Colonic mucosa (tissue), 4 donors: ENCODE measurements around the gene SEMA6D. TPM values are rescaled to one million over a fixed set of nuclear protein-coding genes. Genes with fewer than 3 reads are reported as not detected.

Experiments used
- DNase-seq: peaks from one replicate; pipeline ENCODE4 v3.0.0-alpha.2; 2020
- H3K27ac ChIP-seq: fragments of 200-600 bp; one replicate; pipeline ENCODE4 v1.8.0; 2021
- H3K27me3 ChIP-seq: fragments of 200-600 bp; one replicate; pipeline ENCODE4 v1.8.0; 2021
- H3K36me3 ChIP-seq: fragments of 200-600 bp; one replicate; pipeline ENCODE4 v1.8.0; 2021
- H3K4me1 ChIP-seq: fragments of 200-600 bp; one replicate; pipeline ENCODE4 v1.8.0; 2021; ENCODE audit warnings: mild to moderate bottlenecking
- H3K4me3 ChIP-seq: fragments of 200-600 bp; one replicate; pipeline ENCODE4 v1.8.0; 2021
- H3K9ac ChIP-seq, 2 donors: one replicate each; pipeline ENCODE4 v1.7.0; 2013; ENCODE audit warnings: control low read depth in 2 of 2, low read depth in 2 of 2, low read length in 2 of 2
- H3K9me3 ChIP-seq: fragments of 200-600 bp; one replicate; pipeline ENCODE4 v1.8.0; 2021
- CTCF ChIP-seq: fragments of 200-600 bp; IDR thresholded peaks from one replicate; pipeline ENCODE4 v1.8.0; 2022; ENCODE audit warnings: antibody characterized with exemption, mild to moderate bottlenecking
- intact Hi-C: fragments of 100-400 bp; cut with DNase I; formaldehyde crosslinking; loops from one replicate; pipeline ENCODE4 v1.14.1; 2022
- total RNA-seq, 2 donors: library from RNA; stranded (reverse); fragmentation: NEBNext Ultra II Directional in 1 of 2; extraction: Animal tissue kit (Norgen Biotek cat#: 25700) in 1 of 2; gene quantifications; one replicate each; pipeline ENCODE4 v1.2.1, GENCODE V29; 2021
- donor health status: healthy.
- donor health status: DM: no; HTN: no; CAD: no.
- donor health status: DM: no; HTN: no; CAD: no.

SEMA6D gene
- total RNA-seq, 2 donors from 2014 or later = 26.4 to 34.7 TPM

GRCh38 chr15:47743385-47743784 lies 26.1 kb downstream of the SEMA6D start:
- Histone ChIP-seq H3K4me3 (no peak overlapping the region), H3K9me3 (no peaks in the 10 kb centered on the region), H3K27ac (no peak overlapping the region), H3K36me3 (no peaks in the 10 kb centered on the region), H3K27me3 (no peaks in the 10 kb centered on the region), H3K9ac (no peak overlapping the region), H3K4me1 (peaks cover 3% of the 10 kb centered on the region)
- TF ChIP-seq CTCF = no peak
- no peak for DNase-seq
- intact Hi-C loops = no loop called here

DNA sequence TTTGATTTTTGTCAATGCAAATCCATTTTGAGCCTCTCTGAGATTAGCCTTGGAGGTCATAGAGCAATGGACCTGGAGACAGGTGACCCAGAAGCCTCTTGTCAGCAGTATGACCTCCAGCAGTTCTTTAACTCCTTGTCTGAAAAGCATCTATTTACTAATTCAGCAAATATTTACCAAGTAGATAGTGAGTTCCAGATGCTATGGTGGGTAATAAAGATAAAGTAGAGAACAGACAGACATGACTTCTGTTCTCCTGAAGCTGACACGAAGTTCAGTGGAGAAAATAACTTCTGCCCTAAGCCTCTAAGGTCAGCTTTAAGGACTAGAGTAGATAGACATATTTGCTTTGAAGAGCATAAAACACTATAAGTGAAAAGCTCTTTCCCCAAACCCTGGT lies 26.6 kb downstream of the SEMA6D start:
- DNase-seq = no peak
- no peaks in the 10 kb centered on the region for H3K36me3 ChIP-seq
- H3K27me3 ChIP-seq = no peaks in the 10 kb centered on the region
- no peak for TF ChIP-seq CTCF
- intact Hi-C loops = no loop called here
- peaks cover 3% of the 10 kb centered on the region for H3K4me1 ChIP-seq
- no peak overlapping the region for H3K27ac ChIP-seq
- no peaks in the 10 kb centered on the region for H3K9me3 ChIP-seq
- H3K9ac ChIP-seq = no peak overlapping the region
- H3K4me3 ChIP-seq = no peak overlapping the region

- no peaks in the 10 kb centered on the region for H3K27me3 ChIP-seq
- no peaks in the 10 kb centered on the region for H3K36me3 ChIP-seq
- H3K9me3 ChIP-seq = no peaks in the 10 kb centered on the region
- H3K4me3 ChIP-seq = no peak overlapping the region
- H3K4me1 ChIP-seq = peaks cover 3% of the 10 kb centered on the region
- no peak overlapping the region for H3K9ac ChIP-seq
- no peak overlapping the region for H3K27ac ChIP-seq
- TF ChIP-seq CTCF = no peak
- intact Hi-C loops = no loop called here
- no peak for DNase-seq
Measured at GRCh38 chr15:47744496-47744895, 27.2 kb downstream of the SEMA6D start.

DNA sequence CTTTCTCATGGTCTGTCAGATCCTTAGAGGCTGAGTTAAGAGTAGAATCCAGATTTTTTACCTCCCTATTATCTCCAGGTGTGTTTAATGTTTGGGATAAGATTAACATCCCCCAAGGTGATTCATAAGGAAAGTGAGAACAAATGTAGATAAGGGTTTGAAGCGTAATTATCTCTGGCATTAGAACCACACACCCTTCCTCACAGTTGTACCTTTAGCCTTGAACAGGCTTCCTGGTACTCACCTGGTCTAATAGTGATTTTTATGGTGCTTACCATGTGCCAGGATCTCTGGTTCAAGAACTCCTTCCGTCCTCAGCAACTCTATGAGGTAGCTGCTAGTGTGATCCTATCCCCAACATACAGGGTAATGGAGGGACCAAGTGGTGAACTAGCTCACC lies 27.7 kb downstream of the SEMA6D start:
- no peak for TF ChIP-seq CTCF
- no peak overlapping the region for H3K4me3 ChIP-seq
- no peaks in the 10 kb centered on the region for H3K27me3 ChIP-seq
- H3K9me3 ChIP-seq = no peaks in the 10 kb centered on the region
- no peak overlapping the region for H3K27ac ChIP-seq
- no peak for DNase-seq
- H3K36me3 ChIP-seq = no peaks in the 10 kb centered on the region
- H3K9ac ChIP-seq = no peak overlapping the region
- intact Hi-C loops = no loop called here
- peaks cover 3% of the 10 kb centered on the region for H3K4me1 ChIP-seq

DNA sequence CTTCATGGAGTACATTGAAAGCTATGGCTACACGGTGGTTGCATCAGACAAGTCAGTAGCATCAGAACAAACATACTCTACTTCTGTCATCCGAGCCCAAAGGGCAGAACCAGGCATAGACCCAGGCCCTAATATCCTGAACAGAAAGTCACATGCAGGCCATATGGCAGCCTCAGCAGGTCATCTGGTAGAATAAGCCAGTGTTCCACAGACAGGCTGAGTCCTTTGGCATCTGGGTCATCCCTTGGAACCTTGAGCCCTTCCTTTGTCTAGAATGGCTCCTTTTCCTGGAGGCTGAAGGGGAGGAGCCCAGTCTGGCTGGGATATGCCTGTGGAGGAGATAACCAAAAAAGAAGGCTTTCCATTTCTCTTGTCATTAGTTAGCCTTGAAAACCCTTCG lies 29.2 kb downstream of the SEMA6D start:
- H3K27me3 ChIP-seq = no peaks in the 10 kb centered on the region
- intact Hi-C loops = no loop called here

More for the DNA sequence above, 29.2 kb downstream of the SEMA6D start:
- H3K4me3 ChIP-seq = no peak overlapping the region
- peaks cover 3% of the 10 kb centered on the region for H3K4me1 ChIP-seq
- H3K9me3 ChIP-seq = no peaks in the 10 kb centered on the region
- no peak for DNase-seq
- no peak for TF ChIP-seq CTCF
- no peak overlapping the region for H3K9ac ChIP-seq
- H3K36me3 ChIP-seq = no peaks in the 10 kb centered on the region
- no peak overlapping the region for H3K27ac ChIP-seq
